HG03066 (cell line): ENCODE data around the gene ETS2.
"Not testable (repeated sequence)": the region's sequence is repeated elsewhere in the genome, so short reads cannot be mapped to it uniquely, and the experiment has no call there.

ENCODE experiments used
- ATAC-seq: cut with Tn5 transposase; IDR thresholded peaks from one replicate; pipeline ENCODE4 v1.9.1; 2021; ENCODE audit warnings: low read depth; ENCODE audit not compliant: unreplicated experiment

The ETS2 gene

GRCh38 chr21:38831526-38832467, 26.1 kb downstream of the ETS2 start:
- peak; percentile 75 for ATAC-seq

DNA sequence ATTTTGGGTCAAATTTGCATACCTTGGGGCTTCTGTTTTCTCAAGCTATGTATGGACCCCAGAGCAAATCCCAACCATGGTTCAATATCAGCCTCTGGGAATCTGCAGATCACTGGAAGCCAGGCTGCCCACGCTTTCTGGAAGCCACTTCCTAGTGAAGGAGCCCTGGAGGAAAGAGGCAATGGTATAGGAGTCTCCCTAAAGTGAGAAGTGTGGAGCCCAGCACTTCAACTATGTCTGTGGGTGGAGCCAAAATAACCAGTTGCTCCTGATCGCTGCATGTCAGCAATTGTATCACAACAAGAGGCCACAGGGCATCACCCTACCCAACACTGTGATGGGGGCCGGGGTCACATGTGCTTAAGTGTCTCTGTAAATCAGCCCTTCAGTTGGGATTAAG, 26.9 kb downstream of the ETS2 start:
- no peak for ATAC-seq

DNA sequence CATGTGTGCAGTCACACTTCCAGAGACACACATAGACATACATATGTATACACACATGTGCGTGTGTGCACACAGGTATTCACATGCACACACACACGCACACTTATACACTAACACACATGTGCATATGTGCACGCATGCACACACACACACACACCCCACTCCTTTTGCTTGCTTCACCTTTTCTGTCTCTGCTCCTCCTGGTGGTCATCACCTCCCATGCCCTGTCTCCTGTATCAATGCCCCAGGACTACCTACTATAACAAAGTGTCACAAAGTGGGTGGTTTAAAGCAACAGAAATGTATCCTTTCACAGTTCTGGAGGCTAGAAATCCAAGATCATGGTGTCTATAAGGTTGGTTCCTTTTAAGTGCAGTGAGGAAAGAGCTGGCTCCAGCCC, 27.4 kb downstream of the ETS2 start:
- ATAC-seq: no peak

GRCh38 chr21:38834725-38835124, 29.0 kb downstream of the ETS2 start:
- no peak for ATAC-seq

DNA sequence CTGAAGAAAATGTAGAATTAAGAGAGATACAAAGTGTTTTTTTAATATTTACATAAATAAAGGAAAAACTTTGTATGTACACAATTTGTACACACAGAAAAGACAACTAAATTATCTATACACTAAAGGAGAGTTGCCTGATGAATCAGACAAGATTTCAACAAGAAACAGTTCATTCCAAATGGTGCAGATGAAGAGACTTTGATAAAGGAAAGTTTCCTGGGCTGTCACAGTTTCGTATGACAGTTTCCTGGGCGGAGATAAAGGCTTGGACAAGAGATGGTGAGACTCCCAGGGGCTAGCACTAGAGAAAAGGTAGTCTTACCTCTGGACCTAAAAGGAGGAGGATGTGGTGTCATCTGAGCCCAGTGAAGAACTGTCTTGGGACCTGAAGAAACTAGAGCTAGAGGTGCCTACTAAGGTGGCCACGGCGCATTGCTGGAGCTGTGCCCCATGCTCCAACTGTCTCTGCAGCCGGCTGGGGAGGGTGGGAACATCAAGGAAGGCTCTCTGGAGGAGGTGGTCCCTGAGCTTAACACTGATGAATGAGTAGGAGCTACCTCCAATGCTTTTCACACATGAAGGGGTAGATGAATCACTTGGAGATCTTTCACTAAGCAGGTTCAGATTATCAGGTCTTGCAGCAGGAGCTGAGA, 32.2 kb downstream of the ETS2 start:
- no peak for ATAC-seq

GRCh38 chr21:38838598-38839327, 33.0 kb downstream of the ETS2 start:
- ATAC-seq: no peak

DNA sequence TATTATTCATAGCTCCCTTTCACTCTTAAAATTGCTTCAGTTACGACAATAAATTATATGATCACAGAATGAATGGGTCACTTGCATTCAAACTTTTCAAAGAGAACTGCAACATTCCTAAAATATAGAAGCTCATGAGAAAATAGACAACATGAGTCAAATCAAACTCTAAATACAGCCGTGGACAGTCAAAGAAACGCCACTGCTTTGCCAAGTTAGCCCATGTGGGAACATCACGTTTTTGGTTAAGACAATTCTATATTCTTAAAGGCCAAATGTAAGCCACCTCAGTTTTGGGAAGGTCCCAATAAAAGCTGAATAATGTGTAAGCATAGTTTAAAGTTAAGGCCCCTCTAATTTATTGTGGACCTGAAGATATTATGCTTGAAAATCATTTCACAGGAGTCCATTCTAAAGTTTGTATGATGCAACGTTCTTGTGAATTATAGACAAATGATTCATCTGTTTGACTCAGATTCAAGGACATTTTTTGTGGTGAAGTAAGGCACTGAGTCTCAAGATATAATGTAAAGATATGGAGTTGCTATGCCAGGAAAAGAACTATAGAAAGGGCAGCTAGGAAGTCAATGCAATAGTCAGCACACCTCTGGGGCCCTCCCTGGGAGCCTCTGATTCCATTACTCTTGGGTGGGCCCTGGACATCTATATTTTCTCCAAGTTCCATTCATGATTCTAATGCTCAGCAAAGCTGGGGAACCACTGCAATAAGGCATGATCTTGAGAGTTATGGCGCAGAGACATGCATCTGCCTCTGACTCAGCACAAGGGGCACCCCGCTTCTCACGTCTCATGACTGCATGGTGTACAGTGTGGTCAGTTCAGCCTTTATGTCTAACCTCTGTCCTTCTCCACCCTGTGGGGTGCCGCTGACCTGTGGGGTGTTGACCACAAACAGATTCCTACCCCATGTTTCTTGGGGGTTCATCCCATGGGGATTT, 33.9 kb downstream of the ETS2 start:
- no peak for ATAC-seq

DNA sequence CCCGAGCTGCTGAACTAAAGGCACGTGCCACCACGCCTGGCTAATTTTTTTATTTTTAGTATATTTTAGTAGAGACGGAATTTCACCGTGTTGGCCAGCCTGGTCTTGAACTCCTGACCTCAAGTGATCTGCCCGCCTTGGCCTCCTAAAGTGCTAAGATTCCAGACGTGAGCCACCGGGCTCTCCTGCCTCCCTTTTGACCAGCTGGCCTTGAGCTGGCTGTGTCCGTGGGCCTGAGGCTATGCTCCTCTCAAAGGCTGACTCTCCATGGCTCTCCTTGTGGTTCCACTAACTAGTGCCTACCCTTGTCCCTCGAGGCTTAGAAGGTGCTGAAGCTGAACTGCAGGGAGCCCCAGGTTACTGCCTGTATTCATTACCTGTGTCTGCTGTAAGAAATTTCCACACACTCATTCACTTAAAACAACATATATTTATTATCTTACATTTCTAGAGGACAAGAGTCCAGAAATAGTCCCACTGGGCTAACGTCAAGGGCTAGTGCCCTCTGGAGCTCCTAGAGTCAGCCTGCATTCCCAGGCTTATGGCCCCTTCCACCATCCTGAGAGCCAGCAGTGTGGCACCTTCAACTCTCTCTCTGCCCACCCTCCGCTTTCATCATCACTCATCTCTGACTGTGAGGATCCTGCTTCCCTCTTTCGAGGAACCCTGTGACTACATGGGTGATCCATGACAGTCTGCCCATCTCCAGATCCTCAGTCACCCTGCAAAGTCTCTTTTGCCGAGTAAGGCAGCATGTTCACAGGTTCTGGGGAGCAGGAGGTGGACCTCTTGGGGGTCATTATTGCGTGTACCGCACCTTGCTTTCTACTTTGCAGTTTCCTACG, 34.9 kb downstream of the ETS2 start:
- ATAC-seq: no peak

DNA sequence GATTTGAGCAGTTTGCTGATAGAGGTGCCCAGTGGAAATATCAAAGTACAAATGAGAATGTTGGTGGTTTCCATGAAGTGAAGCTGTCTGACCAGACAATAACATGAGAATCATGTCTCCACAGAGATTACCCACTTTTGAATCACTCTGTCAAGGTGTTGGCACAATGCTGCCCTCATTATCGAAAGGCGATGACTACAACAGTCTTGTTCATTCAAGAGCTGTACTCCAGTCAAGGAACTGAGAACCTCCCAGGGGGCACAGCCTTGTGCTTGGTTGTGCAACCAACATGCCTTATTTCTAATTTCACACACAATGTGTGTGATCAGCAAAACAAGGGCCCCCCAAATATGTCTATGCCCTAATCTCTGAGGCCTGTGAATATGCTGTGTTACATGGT, 35.7 kb downstream of the ETS2 start:
- no peak for ATAC-seq

DNA sequence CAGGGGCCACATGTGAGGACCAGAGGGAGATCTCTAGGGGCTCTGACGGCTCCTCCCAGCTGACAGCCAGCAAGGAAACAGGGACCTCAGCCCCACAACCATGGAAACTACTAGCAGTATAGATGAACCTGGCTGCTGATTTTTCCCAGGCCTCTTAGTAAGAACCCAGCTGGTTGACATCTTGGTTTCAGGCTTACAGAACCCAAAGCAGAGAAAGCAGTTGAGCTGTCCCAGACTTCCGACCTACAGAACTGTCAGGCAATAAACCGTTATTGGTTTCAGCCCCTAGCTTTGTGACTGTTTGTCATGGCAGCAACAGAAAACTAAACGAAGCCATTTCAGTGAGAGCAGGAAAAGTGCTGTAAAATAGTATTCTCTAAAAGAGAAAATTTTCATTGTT, 36.4 kb downstream of the ETS2 start:
- ATAC-seq: no peak

- ATAC-seq: no peak
Observed at GRCh38 chr21:38843379-38843778, 37.6 kb downstream of the ETS2 start.

DNA sequence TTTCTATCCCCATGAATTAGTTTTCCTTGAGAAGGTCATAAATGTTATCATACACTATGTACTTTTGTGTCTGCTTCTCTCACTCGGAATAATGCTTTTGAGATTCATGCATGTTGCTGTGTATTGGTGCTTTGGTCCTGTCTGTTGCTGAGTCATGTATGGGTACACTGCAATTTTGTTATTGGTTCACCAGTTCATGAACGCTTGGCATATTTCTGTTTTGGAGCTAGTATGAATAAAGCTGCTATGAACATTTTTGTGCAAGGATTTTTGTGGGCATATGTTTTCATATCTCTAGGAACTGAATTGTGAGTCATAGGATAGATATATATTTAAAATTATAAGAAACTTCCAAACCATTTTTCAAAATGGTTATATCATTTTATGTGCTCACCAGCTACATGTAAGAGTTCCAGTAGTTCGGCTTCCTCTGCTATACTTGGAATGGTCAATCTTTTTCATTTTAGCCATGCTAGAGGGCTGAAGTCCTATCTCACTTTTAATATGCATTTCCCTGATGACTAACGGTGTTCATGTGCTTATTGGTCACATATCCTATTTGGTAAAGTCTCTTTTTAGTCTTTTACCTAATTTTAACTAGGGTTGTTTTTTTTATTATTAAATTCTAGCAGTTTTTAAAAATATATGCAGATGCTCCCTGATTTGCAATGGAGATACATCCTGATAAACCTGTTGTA, 38.2 kb downstream of the ETS2 start:
- ATAC-seq: no peak

DNA sequence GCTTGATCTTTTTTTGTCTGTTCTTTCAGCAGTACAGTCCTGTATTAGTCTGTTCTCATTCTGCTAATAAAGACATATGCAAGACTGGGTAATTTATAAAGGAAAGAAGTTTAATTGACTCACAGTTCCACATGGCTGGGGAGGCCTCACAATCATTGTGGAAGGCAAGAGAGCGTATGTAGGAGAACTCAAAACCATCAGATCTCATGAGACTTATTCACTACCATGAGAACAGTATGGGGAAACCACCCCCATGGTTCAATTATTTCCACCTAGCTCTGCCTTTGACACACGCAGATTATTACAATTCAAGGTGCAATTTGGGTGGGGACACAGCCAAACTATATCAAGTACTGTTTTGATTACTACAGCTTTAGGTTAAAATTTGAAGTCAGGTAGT, 39.6 kb downstream of the ETS2 start:
- ATAC-seq: not testable (repeated sequence)

- no peak for ATAC-seq
Observed at GRCh38 chr21:38847556-38847955, 41.8 kb downstream of the ETS2 start.

DNA sequence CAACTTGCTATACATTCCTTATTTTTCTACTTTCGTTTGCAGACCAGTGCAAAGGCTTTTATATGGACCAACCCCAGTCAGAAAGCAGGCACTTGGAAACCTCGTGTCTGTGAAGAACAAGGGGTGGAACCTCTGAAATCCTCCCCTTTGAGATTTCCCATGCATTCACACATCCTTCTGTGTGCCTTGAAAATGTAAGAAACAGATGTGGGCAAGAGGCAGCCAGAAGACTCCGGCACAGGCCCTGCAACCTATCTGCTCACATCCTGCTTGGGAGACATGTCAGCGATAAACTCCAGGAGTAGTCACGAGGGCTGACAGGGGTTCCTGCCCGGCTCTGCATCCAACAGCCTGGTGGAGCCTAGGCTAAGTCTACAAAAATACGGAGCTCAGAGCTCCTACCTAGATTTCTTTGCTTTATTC, 42.5 kb downstream of the ETS2 start:
- no peak for ATAC-seq

GRCh38 chr21:38849776-38850175, 44.0 kb downstream of the ETS2 start:
- no peak for ATAC-seq

GRCh38 chr21:38850277-38850951, 44.7 kb downstream of the ETS2 start:
- ATAC-seq: no peak

DNA sequence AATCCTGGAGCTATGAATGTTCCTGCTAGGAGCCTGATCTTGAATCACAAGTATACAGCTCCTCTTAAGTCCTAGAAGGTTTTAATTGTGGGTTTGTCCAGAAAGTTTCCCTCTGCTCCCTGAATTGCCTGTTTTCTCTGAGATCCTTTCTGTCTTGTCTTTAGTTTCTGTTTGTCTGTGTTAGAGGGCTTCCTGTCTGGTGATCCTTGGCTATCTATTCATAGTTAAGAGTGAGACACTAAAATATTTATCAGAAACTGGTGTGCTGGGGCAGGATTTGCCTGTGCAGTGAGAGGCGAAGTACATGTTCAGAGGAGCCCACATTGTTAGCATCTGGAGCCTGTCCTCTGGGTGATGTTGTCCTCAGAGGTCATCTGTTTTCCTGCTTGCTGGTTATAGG, 45.4 kb downstream of the ETS2 start:
- no peak for ATAC-seq
